ENCODE data around the gene CLCN5. TPM values are rescaled to one million over a fixed set of nuclear protein-coding genes. Genes with fewer than 3 reads are reported as not detected.

The CLCN5 gene
- total RNA-seq, 6 donors from 2014 or later: 4.2 to 14.4 (median 10.2) TPM

DNA sequence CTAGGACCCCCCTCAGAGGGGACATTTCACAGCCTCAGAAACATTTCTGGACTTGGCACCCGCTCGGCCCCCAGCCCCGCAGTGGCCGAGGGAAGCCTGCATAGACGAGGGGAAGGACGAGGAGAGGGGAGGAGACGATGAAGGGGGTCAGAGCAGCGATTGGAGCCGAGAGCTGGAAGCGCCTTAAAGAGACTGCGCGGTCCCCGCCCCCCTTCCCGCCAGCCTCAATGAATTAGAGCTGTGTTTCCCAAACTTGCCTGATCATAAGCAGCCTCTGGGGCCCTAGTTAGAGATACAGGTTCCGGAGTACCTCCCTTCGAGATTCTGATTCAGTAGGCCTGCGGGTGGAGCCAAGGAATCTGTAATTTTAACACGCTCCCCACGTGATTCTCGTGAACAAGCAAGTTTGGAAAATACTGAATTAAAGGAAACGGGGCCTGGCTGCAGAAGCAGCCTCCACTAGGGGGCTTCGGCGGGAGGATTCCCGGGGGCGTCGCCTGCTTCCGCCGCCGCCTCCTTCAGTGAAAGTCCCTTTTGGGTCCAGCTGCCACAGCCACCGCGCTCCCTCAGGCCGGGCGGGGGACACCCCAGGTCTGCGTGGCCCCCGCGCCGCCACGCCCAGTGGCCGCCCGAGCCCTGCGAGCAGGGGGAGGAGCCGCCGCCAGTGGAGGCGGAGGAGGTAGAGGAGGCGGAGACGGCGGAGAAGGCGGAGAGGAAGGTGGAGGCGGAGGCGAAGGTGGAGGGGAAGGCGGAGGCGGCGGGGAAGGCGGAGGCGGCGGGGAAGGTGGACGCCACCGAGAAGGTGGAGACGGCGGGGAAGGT is 43.4 kb upstream of the CLCN5 start, which contains the start of gene USP27X:
TSS of gene USP27X (plus strand) at position 651 of the 822 bp plus-strand sequence. CDS start 824 bp downstream, outside the sequence.
- H3K27ac ChIP-seq: peak within 1 kb of the TSS; percentile 82 to 87 (median 84)

DNA sequence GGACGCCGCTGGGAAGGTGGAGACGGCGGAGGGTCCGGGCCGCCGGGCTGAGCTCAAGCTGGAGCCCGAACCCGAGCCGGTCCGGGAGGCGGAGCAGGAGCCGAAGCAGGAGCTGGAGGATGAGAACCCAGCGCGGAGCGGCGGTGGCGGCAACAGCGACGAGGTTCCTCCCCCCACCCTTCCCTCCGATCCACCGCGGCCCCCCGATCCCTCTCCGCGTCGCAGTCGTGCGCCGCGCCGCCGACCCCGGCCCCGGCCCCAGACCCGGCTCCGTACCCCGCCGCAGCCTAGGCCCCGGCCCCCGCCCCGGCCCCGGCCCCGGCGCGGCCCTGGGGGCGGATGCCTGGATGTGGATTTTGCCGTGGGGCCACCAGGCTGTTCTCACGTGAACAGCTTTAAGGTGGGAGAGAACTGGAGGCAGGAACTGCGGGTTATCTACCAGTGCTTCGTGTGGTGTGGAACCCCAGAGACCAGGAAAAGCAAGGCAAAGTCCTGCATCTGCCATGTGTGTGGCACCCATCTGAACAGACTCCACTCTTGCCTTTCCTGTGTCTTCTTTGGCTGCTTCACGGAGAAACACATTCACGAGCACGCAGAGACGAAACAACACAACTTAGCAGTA is 42.6 kb upstream of the CLCN5 start:
- H3K27ac ChIP-seq: peak overlapping the region; percentile 82 to 87 (median 84)
- DNase-seq: no peak
- 53 to 60% methylated on average over 4 to 53 of the region's 55 CpGs for WGBS, 2 donors
- peak overlapping the region; percentile 11 to 76 (median 66) for H3K4me3 ChIP-seq
- TF ChIP-seq EP300 (IDR thresholded peaks at IDR 0.05) (no peak), POLR2A (IDR thresholded peaks at IDR 0.05) (no peak)
- H3K27me3 ChIP-seq: no peaks in the 10 kb centered on the region
- H3K9me3 ChIP-seq: no peaks in the 10 kb centered on the region
- H3K4me1 ChIP-seq: peaks cover 7 to 26% (median 11%) of the 10 kb centered on the region in 4 donors
- no peaks in the 10 kb centered on the region for H3K36me3 ChIP-seq
- peak in 1 of 2 donors; percentile 41 for ATAC-seq (ENCODE audit: low FRiP score in 2 of 2)

More for the DNA sequence above, 43.4 kb upstream of the CLCN5 start, which contains the start of gene USP27X:
- WGBS, 2 donors: 0 to 22% methylated on average over 10 to 55 of the region's 60 CpGs
- DNase-seq: peak; percentile 78 to 93
- ATAC-seq (ENCODE audit: low FRiP score in 2 of 2): peak; percentile 91 to 95
- Histone ChIP-seq H3K9me3 (no peaks in the 10 kb centered on the region), H3K27me3 (no peaks in the 10 kb centered on the region), H3K4me1 (peaks cover 7 to 26% (median 11%) of the 10 kb centered on the region in 4 donors), H3K36me3 (no peaks in the 10 kb centered on the region), H3K4me3 (peak within 1 kb of the TSS; percentile 11 to 76 (median 66))
- TF ChIP-seq CTCF (IDR thresholded peaks at IDR 0.05) (peak; percentile 46 to 74 (median 58)), POLR2A (IDR thresholded peaks at IDR 0.05) (peak in 2 of 4 donors; percentile 43 to 72), EP300 (IDR thresholded peaks at IDR 0.05) (no peak), POLR2AphosphoS5 (IDR thresholded peaks at IDR 0.05) (peak; percentile 35 to 72)

- no peaks in the 10 kb centered on the region for H3K27me3 ChIP-seq
These were observed 41.7 kb upstream of the CLCN5 start for GRCh38 chrX:49880668-49881067.

DNA sequence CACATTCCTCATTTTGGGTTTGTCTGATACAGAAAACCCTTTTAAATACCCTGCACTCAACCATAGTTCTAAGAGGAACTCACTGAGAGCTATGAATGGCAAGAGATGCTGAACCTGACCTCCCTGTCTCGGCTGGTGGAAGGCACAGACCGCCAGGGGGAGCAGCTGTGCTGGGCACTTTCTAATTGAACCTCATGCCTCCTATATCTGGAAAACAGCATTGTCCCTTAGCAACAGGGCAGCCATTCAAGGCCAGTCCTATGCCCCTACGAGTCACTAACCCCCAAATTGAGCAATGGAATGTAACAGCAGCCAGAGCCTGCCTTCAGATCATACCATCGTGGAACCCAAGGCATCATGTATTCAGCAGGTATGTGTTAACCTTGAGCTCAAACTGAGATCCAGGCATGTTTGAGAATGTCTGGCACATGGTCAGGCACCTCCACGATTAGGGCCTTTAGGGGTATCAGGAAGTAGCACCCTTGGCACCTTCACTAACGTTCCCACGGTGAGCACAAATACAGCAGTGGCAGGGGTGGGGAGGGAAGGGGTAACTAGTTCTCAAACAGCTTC is 38.0 kb upstream of the CLCN5 start:
- 38% methylated on average over 7 of the region's 7 CpGs; no CpG with 5 or more reads in 1 of the 2 donors for WGBS, 2 donors
- Histone ChIP-seq H3K27ac (no peak overlapping the region), H3K4me3 (no peak overlapping the region), H3K27me3 (no peaks in the 10 kb centered on the region), H3K36me3 (no peaks in the 10 kb centered on the region), H3K4me1 (peaks cover 0 to 9% (median 3%) of the 10 kb centered on the region in 4 donors), H3K9me3 (no peaks in the 10 kb centered on the region)
- TF ChIP-seq CTCF (IDR thresholded peaks at IDR 0.05) (peak; percentile 30 to 72 (median 60)), EP300 (IDR thresholded peaks at IDR 0.05) (no peak), POLR2AphosphoS5 (IDR thresholded peaks at IDR 0.05) (no peak), POLR2A (IDR thresholded peaks at IDR 0.05) (no peak)
- DNase-seq (peak; percentile 34 to 64), ATAC-seq (ENCODE audit: low FRiP score in 2 of 2) (peak; percentile 73)

More at GRCh38 chrX:49880668-49881067, 41.7 kb upstream of the CLCN5 start:
- Histone ChIP-seq H3K9me3 (no peaks in the 10 kb centered on the region), H3K27ac (no peak overlapping the region), H3K36me3 (no peaks in the 10 kb centered on the region), H3K4me1 (peaks cover 7 to 26% (median 11%) of the 10 kb centered on the region in 4 donors), H3K4me3 (no peak overlapping the region)
- 90% methylated on average over 11 of the region's 12 CpGs; no CpG with 5 or more reads in 1 of the 2 donors for WGBS, 2 donors
- no peak for ATAC-seq (ENCODE audit: low FRiP score in 2 of 2)
- TF ChIP-seq POLR2AphosphoS5 (IDR thresholded peaks at IDR 0.05) (no peak), EP300 (IDR thresholded peaks at IDR 0.05) (no peak), CTCF (IDR thresholded peaks at IDR 0.05) (no peak)
- no peak for DNase-seq

- Histone ChIP-seq H3K36me3 (no peaks in the 10 kb centered on the region), H3K4me1 (no peaks in the 10 kb centered on the region), H3K27me3 (no peaks in the 10 kb centered on the region), H3K4me3 (no peak overlapping the region), H3K9me3 (peaks cover 0 to 10% (median 0%) of the 10 kb centered on the region in 4 donors), H3K27ac (no peak overlapping the region)
- ATAC-seq (ENCODE audit: low FRiP score in 2 of 2): no peak
- 65 to 71% methylated on average over 4 of the region's 4 CpGs for WGBS, 2 donors
- TF ChIP-seq EP300 (IDR thresholded peaks at IDR 0.05) (no peak), POLR2A (IDR thresholded peaks at IDR 0.05) (no peak), POLR2AphosphoS5 (IDR thresholded peaks at IDR 0.05) (no peak), CTCF (IDR thresholded peaks at IDR 0.05) (no peak)
- DNase-seq: no peak
These were observed 29.9 kb upstream of the CLCN5 start for GRCh38 chrX:49892542-49892941.
